ENCODE measurements around the gene RAPGEF1. TPM values are rescaled to one million over a fixed set of nuclear protein-coding genes. Genes with fewer than 3 reads are reported as not detected.

RAPGEF1 gene
- total RNA-seq, 1 donor from 2014 or later = 146 TPM

Other genes with a start within 250 kb of the RAPGEF1 start
- gene POMT1, start 237.2 kb downstream of the RAPGEF1 start, total RNA-seq = 25.9 TPM
- 25.9 TPM for gene UCK1, start 208.8 kb downstream of the RAPGEF1 start, total RNA-seq
- gene PRRT1B, start 194.6 kb downstream of the RAPGEF1 start, total RNA-seq = 6.3 TPM